ENCODE measurements around the gene CYP17A1. TPM values are rescaled to one million over a fixed set of nuclear protein-coding genes. Genes with fewer than 3 reads are reported as not detected.

CYP17A1 gene
- total RNA-seq, 2 donors from 2014 or later: not detected

DNA sequence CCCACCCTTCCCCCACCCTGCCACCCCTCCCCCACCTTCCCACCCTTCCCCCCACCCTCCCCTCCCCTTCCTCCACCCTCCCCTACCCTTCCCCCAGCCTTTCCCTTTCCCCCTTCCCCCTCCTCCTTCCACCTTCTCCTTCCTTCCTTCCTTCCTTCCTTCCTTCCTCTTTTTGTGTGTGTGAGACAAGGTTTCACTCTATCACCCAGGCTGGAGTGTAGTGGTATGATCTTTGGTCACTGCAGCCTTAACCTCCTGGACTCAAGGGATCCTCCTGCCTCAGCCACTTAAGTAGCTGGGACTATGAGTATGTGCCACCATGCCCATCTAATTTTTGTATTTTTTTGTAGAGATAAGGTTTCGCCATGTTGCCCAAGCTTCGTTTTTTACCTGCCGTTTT lies 35.2 kb downstream of the CYP17A1 start:
- no peaks in the 10 kb centered on the region for H3K4me1 ChIP-seq
- H3K36me3 ChIP-seq (replicated peaks in 1 of 2; ENCODE audit: insufficient read depth in 1 of 2, low read depth in 2 of 2): peaks cover 0 to 5% of the 10 kb centered on the region in 2 donors
- no peak overlapping the region for H3K4me3 ChIP-seq
- H3K27ac ChIP-seq: peak overlapping the region in 2 of 4 donors; percentile 10 to 49
- intact Hi-C loops (cut with DNase I): no loop called here
- H3K27me3 ChIP-seq: no peaks in the 10 kb centered on the region
- no peak for ATAC-seq
- no peaks in the 10 kb centered on the region for H3K9me3 ChIP-seq
- 44 to 57% methylated on average over 3 of the region's 3 CpGs for WGBS, 2 donors
- no peak for DNase-seq
- TF ChIP-seq POLR2A (IDR thresholded peaks at IDR 0.05) (no peak), CTCF (IDR thresholded peaks at IDR 0.05) (no peak)

DNA sequence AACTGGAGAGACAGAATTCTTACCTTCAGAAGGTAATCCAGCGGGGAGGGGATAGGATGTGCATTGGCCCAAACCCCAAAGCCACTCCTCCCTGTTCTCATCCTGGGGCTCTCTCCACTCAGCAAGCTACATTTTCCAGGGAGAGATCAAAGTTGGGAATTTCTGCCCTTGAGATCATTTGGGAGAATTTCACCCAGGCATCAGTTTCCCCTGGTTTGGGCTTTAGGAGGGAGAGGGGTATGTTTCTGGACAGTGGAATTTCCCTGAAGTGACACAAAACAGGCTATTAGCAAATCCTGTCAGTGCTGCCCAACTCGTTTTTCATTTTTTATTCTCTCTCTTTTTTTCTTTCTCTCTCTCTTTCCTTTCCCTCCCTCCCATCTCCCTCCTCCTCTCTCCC lies 35.7 kb downstream of the CYP17A1 start:
- TF ChIP-seq CTCF (IDR thresholded peaks at IDR 0.05): no peak

DNA sequence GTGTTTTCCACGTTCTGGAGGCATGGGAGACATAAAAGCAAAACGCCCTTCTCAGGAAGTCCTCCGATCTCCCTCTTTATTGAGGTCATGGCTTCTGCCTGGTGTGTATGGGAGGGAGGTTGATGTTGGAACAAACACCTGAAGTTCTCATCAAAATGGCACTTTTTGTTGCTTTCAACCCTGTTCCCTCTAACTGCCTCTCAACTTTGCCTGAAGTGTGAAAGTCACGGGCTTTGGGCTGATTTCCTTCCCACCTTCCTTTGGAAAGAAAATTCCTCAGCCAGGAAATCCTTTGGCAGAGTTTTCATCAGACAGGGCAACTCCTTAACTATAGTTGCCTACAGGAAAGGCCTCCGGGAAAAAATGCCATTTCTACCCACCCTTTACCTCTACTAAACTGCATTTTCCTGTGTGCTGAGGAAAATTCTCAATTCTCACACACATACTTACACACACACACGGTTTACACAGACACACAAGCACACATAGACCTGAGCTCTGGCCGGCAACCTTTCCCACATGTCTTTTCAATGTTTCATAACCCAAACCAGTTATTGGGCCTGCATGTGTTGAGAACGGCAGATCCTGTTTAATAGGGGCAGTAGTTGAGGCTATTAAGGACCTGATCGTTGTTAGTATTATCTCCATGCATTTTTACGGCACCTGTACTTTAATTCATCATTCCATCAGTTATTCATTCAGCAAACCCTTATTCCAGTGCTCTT lies 36.4 kb downstream of the CYP17A1 start:
- WGBS, 2 donors: 78 to 83% methylated on average over 10 of the region's 10 CpGs
- intact Hi-C loops (cut with DNase I): no loop called here
- peaks cover 6% of the 10 kb centered on the region for H3K4me1 ChIP-seq
- no peaks in the 10 kb centered on the region for H3K9me3 ChIP-seq
- H3K36me3 ChIP-seq (replicated peaks in 1 of 2; ENCODE audit: insufficient read depth in 1 of 2, low read depth in 2 of 2): peaks cover 0 to 5% of the 10 kb centered on the region in 2 donors
- H3K27ac ChIP-seq: peak overlapping the region in 3 of 4 donors; percentile 28 to 45 (median 39)
- no peak overlapping the region for H3K4me3 ChIP-seq
- no peak for TF ChIP-seq POLR2A (IDR thresholded peaks at IDR 0.05)
- no peak for TF ChIP-seq CTCF (IDR thresholded peaks at IDR 0.05)
- DNase-seq (no peak), ATAC-seq (no peak)
- H3K27me3 ChIP-seq: no peaks in the 10 kb centered on the region

More for the DNA sequence above, 35.7 kb downstream of the CYP17A1 start:
- no peak overlapping the region for H3K4me3 ChIP-seq
- H3K27ac ChIP-seq: peak overlapping the region in 3 of 4 donors; percentile 28 to 45 (median 39)
- DNase-seq (no peak), ATAC-seq (no peak)
- H3K36me3 ChIP-seq (replicated peaks in 1 of 2; ENCODE audit: insufficient read depth in 1 of 2, low read depth in 2 of 2): peaks cover 0 to 5% of the 10 kb centered on the region in 2 donors
- no peaks in the 10 kb centered on the region for H3K9me3 ChIP-seq
- 56 to 59% methylated on average over 2 of the region's 2 CpGs for WGBS, 2 donors
- no peaks in the 10 kb centered on the region for H3K27me3 ChIP-seq
- intact Hi-C loops (cut with DNase I): no loop called here
- peaks cover 2% of the 10 kb centered on the region for H3K4me1 ChIP-seq

GRCh38 chr10:102799691-102800471 lies 37.3 kb downstream of the CYP17A1 start:
- Histone ChIP-seq H3K4me1 (peaks cover 6% of the 10 kb centered on the region), H3K27me3 (no peaks in the 10 kb centered on the region), H3K4me3 (no peak overlapping the region), H3K27ac (peak overlapping the region in 2 of 4 donors; percentile 27 to 45), H3K9me3 (no peaks in the 10 kb centered on the region), H3K36me3 (replicated peaks in 1 of 2; ENCODE audit: insufficient read depth in 1 of 2, low read depth in 2 of 2) (peaks cover 0 to 5% of the 10 kb centered on the region in 2 donors)
- ATAC-seq (no peak), DNase-seq (no peak)
- intact Hi-C loops (cut with DNase I): no loop called here
- WGBS, 2 donors: 70 to 78% methylated on average over 8 of the region's 8 CpGs
- TF ChIP-seq CTCF (IDR thresholded peaks at IDR 0.05): no peak
- TF ChIP-seq POLR2A (IDR thresholded peaks at IDR 0.05): no peak

Data from body of pancreas (tissue), 4 donors.